Stimulated activated CD8-positive, alpha-beta memory T cell treated with anti-CD3 and anti-CD28 coated beads, Interleukin-12 subunit alpha, Interleukin-12 subunit beta, amount 100 ng/mL, for 24 hours (primary cell): ENCODE measurements around the gene LGR4.
A peak's percentile ranks its signal among the peaks of the same experiment; 100 is the strongest.

Source experiments
- DNase-seq: peaks from one replicate; pipeline ENCODE4 v3.0.0-alpha.2; 2020; ENCODE audit errors: extremely low read depth

LGR4 gene

GRCh38 chr11:27381238-27381666, 91.3 kb downstream of the LGR4 start:
- DNase-seq = no peak

- DNase-seq = no peak
Observed at GRCh38 chr11:27380771-27381170, 91.8 kb downstream of the LGR4 start.

- no peak for DNase-seq
Observed at GRCh38 chr11:27379449-27379848, 93.1 kb downstream of the LGR4 start.

GRCh38 chr11:27375370-27375769, 97.2 kb downstream of the LGR4 start:
- DNase-seq = no peak

GRCh38 chr11:27373856-27374602, 98.6 kb downstream of the LGR4 start:
- no peak for DNase-seq

GRCh38 chr11:27373392-27373791, 99.2 kb downstream of the LGR4 start:
- DNase-seq = no peak

- DNase-seq = no peak
Observed at GRCh38 chr11:27372164-27372563, 100.4 kb downstream of the LGR4 start.

- no peak for DNase-seq
Observed at GRCh38 chr11:27371489-27371888, 101.1 kb downstream of the LGR4 start.

- no peak for DNase-seq
Observed at GRCh38 chr11:27370374-27370773, 102.2 kb downstream of the LGR4 start.

- DNase-seq = no peak
Observed at GRCh38 chr11:27367881-27368280, 104.7 kb downstream of the LGR4 start.

GRCh38 chr11:27363576-27364117, 108.9 kb downstream of the LGR4 start:
- no peak for DNase-seq

GRCh38 chr11:27362749-27363575, 109.6 kb downstream of the LGR4 start, which contains the start of gene CCDC34:
CCDC34 (minus strand) TSS chr11:27363215; CDS start chr11:27363194, 21 bp downstream.
- peak; percentile 75 for DNase-seq

GRCh38 chr11:27361649-27362431, 110.8 kb downstream of the LGR4 start:
- DNase-seq = no peak

GRCh38 chr11:27358296-27358695, 114.3 kb downstream of the LGR4 start:
- DNase-seq = no peak

- no peak for DNase-seq
Observed at GRCh38 chr11:27357250-27357649, 115.3 kb downstream of the LGR4 start.

GRCh38 chr11:27356624-27357222, 115.9 kb downstream of the LGR4 start:
- DNase-seq = no peak

GRCh38 chr11:27355575-27356104, 117.0 kb downstream of the LGR4 start:
- no peak for DNase-seq

GRCh38 chr11:27354359-27354965, 118.1 kb downstream of the LGR4 start:
- no peak for DNase-seq

- no peak for DNase-seq
Observed at GRCh38 chr11:27353593-27354358, 118.8 kb downstream of the LGR4 start.

- DNase-seq = no peak
Observed at GRCh38 chr11:27352781-27353180, 119.8 kb downstream of the LGR4 start.
